Gastrocnemius medialis (tissue), 4 donors: Measurements from ENCODE around the gene KRT27. TPM values are rescaled to one million over a fixed set of nuclear protein-coding genes. Genes with fewer than 3 reads are reported as not detected.

Experiments
- ATAC-seq, 2 donors: fragments of 150-250 bp; one replicate each; pipeline ENCODE4 v1.9.1; 2016
- DNase-seq, 2 donors: peaks; one replicate each; pipeline ENCODE4 v3.0.0-alpha.2; 2019
- H3K27ac ChIP-seq, 4 donors: fragments of 200-600 bp; sonication (generic); 1 replicate in 1 of 4; 2 replicates in 3 of 4; pipeline ENCODE4 v1.5.1; 2016 to 2018; ENCODE audit warnings: mild to moderate bottlenecking in 2 of 4, moderate library complexity in 1 of 4
- H3K27me3 ChIP-seq, 3 donors: fragments of 200-600 bp; sonication (generic) in 2 of 3; 1 replicate in 1 of 3; 2 replicates in 2 of 3; pipeline versions ENCODE4 v1.5.1 to v1.6.0; 2016 to 2019; ENCODE audit warnings: mild to moderate bottlenecking in 1 of 3, moderate library complexity in 1 of 3
- H3K36me3 ChIP-seq, 2 donors: fragments of 200-600 bp; sonication (generic) in 1 of 2; one replicate each; pipeline ENCODE4 v1.5.1; 2017 to 2018
- H3K4me1 ChIP-seq, 2 donors: fragments of 200-600 bp; sonication (generic) in 1 of 2; one replicate each; pipeline ENCODE4 v1.5.1; 2016 to 2017; ENCODE audit warnings: mild to moderate bottlenecking in 2 of 2
- H3K4me3 ChIP-seq, 4 donors: fragments of 200-600 bp; sonication (generic) in 3 of 4; 1 replicate in 1 of 4; 2 replicates in 3 of 4; pipeline ENCODE4 v1.5.1; 2016 to 2019; ENCODE audit warnings: mild to moderate bottlenecking in 2 of 4
- H3K9me3 ChIP-seq, 3 donors: fragments of 200-600 bp; sonication (generic) in 2 of 3; 1 replicate in 1 of 3; 2 replicates in 2 of 3; pipeline ENCODE4 v1.5.1; 2016 to 2019
- POLR2A ChIP-seq, 2 donors: fragments of 450-650 bp; IDR thresholded peaks; one replicate each; pipeline ENCODE4 v1.6.1; 2017; ENCODE audit warnings: antibody characterized with exemption in 2 of 2, mild to moderate bottlenecking in 2 of 2, moderate library complexity in 2 of 2
- in situ Hi-C, 4 donors: fragments of 200-750 bp; cut with MboI; loops; one replicate each; pipeline versions ENCODE4 v1.15.0 to v1.8.0; 2017; ENCODE audit warnings: low sequenced_read_pairs in 4 of 4
- intact Hi-C: fragments of 100-400 bp; cut with DNase I; formaldehyde crosslinking; loops from one replicate; pipeline ENCODE4 v1.15.1; 2023; ENCODE audit warnings: low total_unique reads
- total RNA-seq, 4 donors: library from RNA; depleted of rRNA; stranded (reverse); fragments of >200 nt; gene quantifications; one replicate each; pipeline versions ENCODE4 v1.1.0 to v1.2.3, GENCODE V29; 2016
- TF ChIP-seq, protein P1 (sequence below), 5 experiments: fragments of 450-650 bp in 3 of 5; fragments of 200-600 bp in 2 of 5; sonication (generic) in 2 of 5; IDR thresholded peaks in 4 of 5; conservative IDR thresholded peaks in 1 of 5; 1 replicate in 4 of 5; 2 replicates in 1 of 5; pipeline ENCODE4 v1.5.1; 2016 to 2019; ENCODE audit warnings: antibody characterized with exemption in 5 of 5, mild to moderate bottlenecking in 3 of 5, moderate library complexity in 3 of 5

Gene KRT27
- total RNA-seq, 4 donors from 2014 or later: not detected

DNA sequence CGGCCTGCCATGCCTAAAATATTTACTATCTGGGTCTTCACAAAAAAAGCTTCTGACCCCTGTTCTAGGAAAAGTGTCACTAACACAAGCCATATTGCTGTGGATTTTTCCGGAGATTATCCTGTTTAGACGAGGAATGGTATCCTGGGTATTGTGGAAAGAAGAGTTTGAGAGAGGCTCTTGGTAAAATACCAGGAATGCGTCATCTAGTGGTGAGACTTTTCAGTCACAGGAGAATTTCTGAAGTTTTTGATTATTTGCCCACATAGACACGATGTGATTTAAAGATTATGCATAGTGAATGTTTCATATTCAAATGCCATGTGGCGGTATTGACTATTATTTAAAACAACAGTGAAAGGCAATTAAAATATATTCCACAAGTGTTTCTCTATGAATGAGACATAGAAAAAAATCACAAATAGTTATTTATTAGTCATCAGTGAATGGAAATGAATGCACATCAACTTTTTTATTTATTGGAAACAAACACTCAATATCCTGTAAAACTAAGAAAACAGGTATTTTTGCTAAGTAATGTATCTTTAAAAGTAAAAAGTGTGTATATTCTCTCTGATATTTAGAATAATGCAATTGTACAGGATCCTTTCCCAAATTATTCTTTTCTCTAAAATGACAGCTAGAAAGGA, 9.6 kb upstream of the KRT27 start:
- ATAC-seq (no peak), DNase-seq (no peak)
- no peaks in the 10 kb centered on the region for H3K36me3 ChIP-seq
- TF ChIP-seq POLR2A (IDR thresholded peaks at IDR 0.05): no peak
- TF ChIP-seq, protein P1, sequence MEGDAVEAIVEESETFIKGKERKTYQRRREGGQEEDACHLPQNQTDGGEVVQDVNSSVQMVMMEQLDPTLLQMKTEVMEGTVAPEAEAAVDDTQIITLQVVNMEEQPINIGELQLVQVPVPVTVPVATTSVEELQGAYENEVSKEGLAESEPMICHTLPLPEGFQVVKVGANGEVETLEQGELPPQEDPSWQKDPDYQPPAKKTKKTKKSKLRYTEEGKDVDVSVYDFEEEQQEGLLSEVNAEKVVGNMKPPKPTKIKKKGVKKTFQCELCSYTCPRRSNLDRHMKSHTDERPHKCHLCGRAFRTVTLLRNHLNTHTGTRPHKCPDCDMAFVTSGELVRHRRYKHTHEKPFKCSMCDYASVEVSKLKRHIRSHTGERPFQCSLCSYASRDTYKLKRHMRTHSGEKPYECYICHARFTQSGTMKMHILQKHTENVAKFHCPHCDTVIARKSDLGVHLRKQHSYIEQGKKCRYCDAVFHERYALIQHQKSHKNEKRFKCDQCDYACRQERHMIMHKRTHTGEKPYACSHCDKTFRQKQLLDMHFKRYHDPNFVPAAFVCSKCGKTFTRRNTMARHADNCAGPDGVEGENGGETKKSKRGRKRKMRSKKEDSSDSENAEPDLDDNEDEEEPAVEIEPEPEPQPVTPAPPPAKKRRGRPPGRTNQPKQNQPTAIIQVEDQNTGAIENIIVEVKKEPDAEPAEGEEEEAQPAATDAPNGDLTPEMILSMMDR (IDR thresholded peaks at IDR 0.05 in 4 of 5, conservative IDR thresholded peaks at IDR 0.05 in 1 of 5): peak in 4 of 5 experiments; percentile 7 to 47 (median 40)
- no peak overlapping the region for H3K27ac ChIP-seq
- H3K9me3 ChIP-seq: no peaks in the 10 kb centered on the region
- no peaks in the 10 kb centered on the region for H3K4me1 ChIP-seq
- in situ Hi-C loops (loop anchor here in 3 of 4 donors (10.0 kb wide), 2 partner anchors 167 to 177 kb away; no protein-coding TSS in a partner anchor), intact Hi-C loops (loop anchor here (2.0 kb wide), 1 partner anchor 171 kb away; no protein-coding TSS in a partner anchor)
- no peak overlapping the region for H3K4me3 ChIP-seq
- H3K27me3 ChIP-seq: peaks cover 3 to 23% (median 7%) of the 10 kb centered on the region in 3 donors

DNA sequence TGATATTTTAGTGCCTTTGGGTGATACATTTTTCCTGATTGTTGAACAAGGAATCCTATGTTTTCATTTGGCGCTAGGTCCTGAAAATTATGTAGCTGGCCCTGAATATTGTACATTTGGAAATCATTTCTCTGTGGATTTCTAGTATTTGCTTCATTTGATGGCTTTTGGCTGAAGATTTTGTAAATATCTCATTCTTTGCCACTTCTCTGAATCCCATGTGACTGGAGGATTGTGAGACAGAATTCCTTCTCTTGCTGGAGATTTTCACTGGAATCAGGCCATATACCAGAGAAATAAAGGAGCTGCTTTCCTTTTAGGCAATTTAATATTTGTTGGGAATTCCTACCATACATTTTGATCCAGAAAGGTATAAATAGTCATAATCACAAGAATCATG, 8.8 kb upstream of the KRT27 start:
- no peak for ATAC-seq
- DNase-seq: no peak
- H3K27ac ChIP-seq: no peak overlapping the region
- no peaks in the 10 kb centered on the region for H3K36me3 ChIP-seq
- no peak overlapping the region for H3K4me3 ChIP-seq
- peaks cover 0 to 16% (median under 1%) of the 10 kb centered on the region in 3 donors for H3K27me3 ChIP-seq
- TF ChIP-seq, protein P1 (IDR thresholded peaks at IDR 0.05 in 4 of 5, conservative IDR thresholded peaks at IDR 0.05 in 1 of 5): no peak
- TF ChIP-seq POLR2A (IDR thresholded peaks at IDR 0.05): no peak
- intact Hi-C loops (loop anchor here (2.0 kb wide), 1 partner anchor 170 kb away; no protein-coding TSS in a partner anchor), in situ Hi-C loops (loop anchor here in 3 of 4 donors (10.0 kb wide), 2 partner anchors 166 to 176 kb away; no protein-coding TSS in a partner anchor)
- no peaks in the 10 kb centered on the region for H3K9me3 ChIP-seq
- H3K4me1 ChIP-seq: no peaks in the 10 kb centered on the region

DNA sequence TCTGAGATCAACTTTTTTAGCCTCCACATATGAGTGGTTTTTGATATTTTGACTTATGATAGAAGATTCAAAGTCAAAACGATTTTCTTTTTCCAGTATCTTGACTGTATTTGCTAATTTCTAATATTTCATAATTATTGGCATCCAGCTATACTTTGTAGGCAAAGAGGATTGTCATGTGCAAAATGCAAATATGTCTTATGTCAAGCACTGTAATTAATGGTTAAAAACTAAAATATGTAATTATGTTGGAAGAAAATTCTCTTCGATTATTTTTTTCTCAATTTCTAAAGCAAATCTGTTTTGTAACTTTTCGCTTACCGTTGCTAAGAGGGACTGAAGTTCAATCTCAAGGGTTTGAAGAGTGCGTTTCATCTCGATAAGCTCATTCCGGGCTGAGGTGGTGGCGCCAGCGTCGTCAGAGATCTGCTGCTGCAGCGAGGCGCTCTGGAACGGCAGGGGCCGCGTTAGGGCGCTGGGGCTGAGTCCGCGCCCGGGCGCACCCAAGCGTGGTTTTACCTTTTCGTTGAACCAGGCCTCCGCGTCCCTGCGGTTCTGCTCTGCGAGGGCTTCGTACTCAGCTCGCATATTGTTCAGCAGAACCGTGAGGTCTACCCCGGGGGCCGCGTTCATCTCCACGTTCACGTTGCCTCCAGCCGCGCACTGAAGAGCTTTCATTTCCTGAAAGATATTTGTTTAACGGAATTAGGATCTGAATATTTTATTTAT, 3.0 kb downstream of the KRT27 start:
- no peak overlapping the region for H3K27ac ChIP-seq
- intact Hi-C loops (no loop called here), in situ Hi-C loops (no loop called here)
- H3K4me1 ChIP-seq: no peaks in the 10 kb centered on the region
- peak overlapping the region in 1 of 4 donors; percentile 10 for H3K4me3 ChIP-seq
- TF ChIP-seq, protein P1 (IDR thresholded peaks at IDR 0.05 in 4 of 5, conservative IDR thresholded peaks at IDR 0.05 in 1 of 5): no peak
- TF ChIP-seq POLR2A (IDR thresholded peaks at IDR 0.05): no peak
- H3K27me3 ChIP-seq: peaks cover 8 to 32% (median 29%) of the 10 kb centered on the region in 3 donors
- H3K36me3 ChIP-seq: no peaks in the 10 kb centered on the region
- no peaks in the 10 kb centered on the region for H3K9me3 ChIP-seq
- ATAC-seq (no peak), DNase-seq (no peak)

DNA sequence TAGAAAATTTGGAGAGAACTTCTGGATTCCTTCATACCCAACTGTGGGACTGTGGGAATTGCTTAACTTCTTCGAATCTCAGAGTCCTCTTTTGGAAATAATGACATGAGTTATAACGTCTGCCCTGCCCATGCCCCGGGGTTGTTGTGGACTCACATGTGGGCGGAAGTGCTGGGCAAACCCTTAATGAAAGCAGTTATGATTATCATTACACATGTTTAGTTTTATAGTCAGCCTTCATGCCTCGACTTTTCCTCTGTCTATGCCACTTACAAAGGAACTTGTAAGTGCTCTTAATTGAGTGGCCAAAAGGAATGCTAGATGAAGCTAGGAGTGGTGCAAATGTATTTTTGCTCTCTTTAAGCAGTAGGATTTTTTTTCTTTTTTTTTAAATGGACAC, 3.9 kb downstream of the KRT27 start:
- no peak for DNase-seq
- H3K4me1 ChIP-seq: no peaks in the 10 kb centered on the region
- ATAC-seq: no peak
- no peak overlapping the region for H3K27ac ChIP-seq
- no peak for TF ChIP-seq POLR2A (IDR thresholded peaks at IDR 0.05)
- TF ChIP-seq, protein P1 (IDR thresholded peaks at IDR 0.05 in 4 of 5, conservative IDR thresholded peaks at IDR 0.05 in 1 of 5): no peak
- peaks cover 8 to 33% (median 33%) of the 10 kb centered on the region in 3 donors for H3K27me3 ChIP-seq
- intact Hi-C loops: no loop called here
- H3K9me3 ChIP-seq: no peaks in the 10 kb centered on the region
- no peak overlapping the region for H3K4me3 ChIP-seq
- in situ Hi-C loops: no loop called here
- H3K36me3 ChIP-seq: no peaks in the 10 kb centered on the region
